Fibroblast of lung (primary cell): ENCODE measurements around the gene ZFPL1. TPM values are rescaled to one million over a fixed set of nuclear protein-coding genes. Genes with fewer than 3 reads are reported as not detected.
A peak's percentile ranks its signal among the peaks of the same experiment; 100 is the strongest.

Experiments used
- DNase-seq, 2 donors: peaks; one replicate each; pipeline versions ENCODE4 v3.0.0 to v3.0.0-alpha.2; 2010; ENCODE audit warnings: low read depth in 2 of 2
- H2AFZ ChIP-seq: 2 replicates; pipeline ENCODE4 v1.5.1; 2012; ENCODE audit warnings: low read length, control low read depth, inconsistent platforms
- H3K27ac ChIP-seq: 2 replicates; pipeline ENCODE4 v1.5.1; 2011; ENCODE audit warnings: low read length, control low read depth; ENCODE audit not compliant: insufficient read depth
- H3K27me3 ChIP-seq: 2 replicates; pipeline ENCODE4 v1.5.1; 2011; ENCODE audit warnings: mild to moderate bottlenecking, low read length; ENCODE audit not compliant: control insufficient read depth, insufficient read depth
- H3K36me3 ChIP-seq: 2 replicates; pipeline ENCODE4 v1.5.1; 2011; ENCODE audit warnings: low read length; ENCODE audit not compliant: control insufficient read depth, insufficient read depth
- H3K4me1 ChIP-seq: 2 replicates; pipeline ENCODE4 v1.5.1; 2011; ENCODE audit warnings: low read length; ENCODE audit not compliant: control insufficient read depth, insufficient read depth; ENCODE audit errors: extremely low read depth
- H3K4me2 ChIP-seq: 2 replicates; pipeline ENCODE4 v1.5.1; 2011; ENCODE audit warnings: low read length, control low read depth; ENCODE audit not compliant: insufficient read depth; ENCODE audit errors: extremely low read depth
- H3K4me3 ChIP-seq, 4 experiments: fragments of 200-600 bp in 1 of 4; sonication (generic) in 1 of 4; replicated peaks in 1 of 4; 2 replicates each; pipeline ENCODE4 v1.5.1; 2011 to 2016; ENCODE audit warnings: low read length in 4 of 4, low read depth in 3 of 4, mild to moderate bottlenecking in 3 of 4, control low read depth in 2 of 4, inconsistent platforms in 1 of 4, mixed read lengths in 1 of 4; ENCODE audit not compliant: insufficient read depth in 1 of 4; ENCODE audit errors: control extremely low read depth in 1 of 4
- H3K79me2 ChIP-seq: 2 replicates; pipeline ENCODE4 v1.5.1; 2012; ENCODE audit warnings: mild to moderate bottlenecking, low read length, inconsistent platforms; ENCODE audit not compliant: control insufficient read depth, insufficient read depth
- H3K9ac ChIP-seq: 2 replicates; pipeline ENCODE4 v1.5.1; 2011; ENCODE audit warnings: mild to moderate bottlenecking, low read length, control low read depth; ENCODE audit not compliant: insufficient read depth
- H3K9me3 ChIP-seq: 2 replicates; pipeline ENCODE4 v1.5.1; 2012; ENCODE audit warnings: low read depth, low read length; ENCODE audit not compliant: control insufficient read depth, insufficient read depth
- H4K20me1 ChIP-seq: 2 replicates; pipeline ENCODE4 v1.5.1; 2011; ENCODE audit warnings: low read length; ENCODE audit not compliant: control insufficient read depth, insufficient read depth; ENCODE audit errors: extremely low read depth
- EZH2 ChIP-seq: IDR thresholded peaks from 2 replicates; pipeline ENCODE4 v1.5.1; 2012; ENCODE audit warnings: low read length, control low read depth, mild to moderate bottlenecking; ENCODE audit errors: missing control alignments
- polyA plus RNA-seq, 2 donors: library from polyadenylated mRNA; depleted of rRNA in 1 of 2; stranded (reverse) in 1 of 2; unstranded in 1 of 2; fragments of >200 nt; gene quantifications; 2 replicates each; pipeline ENCODE4 v1.2.1, GENCODE V29; 2011 to 2012; ENCODE audit warnings: missing spikeins in 1 of 2
- total RNA-seq: library from RNA; depleted of rRNA; stranded (reverse); fragments of >200 nt; gene quantifications from 2 replicates; pipeline ENCODE4 v1.2.1, GENCODE V29; 2014
- TF ChIP-seq, protein P1 (sequence below), 2 donors: IDR thresholded peaks in 1 of 2; conservative IDR thresholded peaks in 1 of 2; 1 replicate in 1 of 2; 2 replicates in 1 of 2; pipeline ENCODE4 v1.5.1; 2011 to 2012; ENCODE audit warnings: low read length in 2 of 2, control low read depth in 1 of 2, inconsistent platforms in 1 of 2, low read depth in 1 of 2, mild to moderate bottlenecking in 1 of 2

ZFPL1 gene
- total and polyA plus RNA-seq, 2 donors (not counting 1 experiment from before 2014, with no cell fraction given) = 30.8 to 36.0 TPM

DNA sequence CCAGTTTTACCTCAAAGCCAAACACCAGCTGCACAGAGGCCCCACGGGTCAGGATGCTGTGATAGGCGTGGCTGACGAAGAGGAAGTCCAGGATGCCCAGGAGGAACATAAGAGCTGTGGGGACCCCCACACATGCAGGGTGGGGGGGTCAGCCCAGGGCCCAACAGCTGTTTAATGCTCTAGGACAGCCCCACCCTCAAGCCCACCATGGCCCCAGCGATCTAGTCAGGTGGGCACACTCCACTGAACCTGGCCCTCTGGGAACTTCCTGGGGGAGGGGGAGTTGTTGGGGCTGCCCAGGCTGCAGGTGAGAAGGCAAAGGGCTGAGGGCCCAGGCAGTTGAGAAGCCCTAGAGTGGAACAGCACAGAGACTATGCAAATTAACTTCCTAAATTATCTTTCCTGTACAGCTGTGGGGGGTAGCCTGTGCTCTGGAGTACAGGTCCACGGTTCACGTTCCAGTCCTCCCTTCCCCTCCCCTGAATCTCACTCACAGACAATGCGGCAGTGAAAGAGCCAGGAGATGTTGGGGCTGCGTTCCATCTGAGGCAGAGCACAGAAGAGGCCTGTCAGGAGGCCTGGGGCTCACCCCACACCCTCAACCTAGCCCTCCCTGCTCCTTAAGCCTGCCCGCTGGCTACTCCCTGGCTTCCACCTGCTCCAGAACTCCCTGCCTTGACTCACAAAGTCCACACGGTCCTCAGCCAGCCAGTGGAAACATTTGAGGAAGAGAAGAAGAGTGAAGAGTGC, 48.4 kb downstream of the ZFPL1 start:
- Histone ChIP-seq H3K27me3 (no peaks in the 10 kb centered on the region), H3K27ac (no peak overlapping the region), H3K4me2 (peak overlapping the region; percentile 81), H3K9ac (no peak overlapping the region), H2AFZ (no peak overlapping the region), H4K20me1 (no peaks in the 10 kb centered on the region), H3K4me1 (peaks cover 10% of the 10 kb centered on the region), H3K36me3 (peaks cover 31% of the 10 kb centered on the region), H3K4me3 (peak overlapping the region in 1 of 4 experiments; percentile 95), H3K9me3 (no peaks in the 10 kb centered on the region), H3K79me2 (peaks cover 25% of the 10 kb centered on the region)
- no peak for DNase-seq
- no peak for TF ChIP-seq EZH2
- TF ChIP-seq, protein P1, sequence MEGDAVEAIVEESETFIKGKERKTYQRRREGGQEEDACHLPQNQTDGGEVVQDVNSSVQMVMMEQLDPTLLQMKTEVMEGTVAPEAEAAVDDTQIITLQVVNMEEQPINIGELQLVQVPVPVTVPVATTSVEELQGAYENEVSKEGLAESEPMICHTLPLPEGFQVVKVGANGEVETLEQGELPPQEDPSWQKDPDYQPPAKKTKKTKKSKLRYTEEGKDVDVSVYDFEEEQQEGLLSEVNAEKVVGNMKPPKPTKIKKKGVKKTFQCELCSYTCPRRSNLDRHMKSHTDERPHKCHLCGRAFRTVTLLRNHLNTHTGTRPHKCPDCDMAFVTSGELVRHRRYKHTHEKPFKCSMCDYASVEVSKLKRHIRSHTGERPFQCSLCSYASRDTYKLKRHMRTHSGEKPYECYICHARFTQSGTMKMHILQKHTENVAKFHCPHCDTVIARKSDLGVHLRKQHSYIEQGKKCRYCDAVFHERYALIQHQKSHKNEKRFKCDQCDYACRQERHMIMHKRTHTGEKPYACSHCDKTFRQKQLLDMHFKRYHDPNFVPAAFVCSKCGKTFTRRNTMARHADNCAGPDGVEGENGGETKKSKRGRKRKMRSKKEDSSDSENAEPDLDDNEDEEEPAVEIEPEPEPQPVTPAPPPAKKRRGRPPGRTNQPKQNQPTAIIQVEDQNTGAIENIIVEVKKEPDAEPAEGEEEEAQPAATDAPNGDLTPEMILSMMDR (conservative IDR thresholded peaks at IDR 0.05 in 1 of 2, IDR thresholded peaks at IDR 0.05 in 1 of 2; ENCODE audit: low read depth in 1 of 2, low read length in 2 of 2) = no peak

DNA sequence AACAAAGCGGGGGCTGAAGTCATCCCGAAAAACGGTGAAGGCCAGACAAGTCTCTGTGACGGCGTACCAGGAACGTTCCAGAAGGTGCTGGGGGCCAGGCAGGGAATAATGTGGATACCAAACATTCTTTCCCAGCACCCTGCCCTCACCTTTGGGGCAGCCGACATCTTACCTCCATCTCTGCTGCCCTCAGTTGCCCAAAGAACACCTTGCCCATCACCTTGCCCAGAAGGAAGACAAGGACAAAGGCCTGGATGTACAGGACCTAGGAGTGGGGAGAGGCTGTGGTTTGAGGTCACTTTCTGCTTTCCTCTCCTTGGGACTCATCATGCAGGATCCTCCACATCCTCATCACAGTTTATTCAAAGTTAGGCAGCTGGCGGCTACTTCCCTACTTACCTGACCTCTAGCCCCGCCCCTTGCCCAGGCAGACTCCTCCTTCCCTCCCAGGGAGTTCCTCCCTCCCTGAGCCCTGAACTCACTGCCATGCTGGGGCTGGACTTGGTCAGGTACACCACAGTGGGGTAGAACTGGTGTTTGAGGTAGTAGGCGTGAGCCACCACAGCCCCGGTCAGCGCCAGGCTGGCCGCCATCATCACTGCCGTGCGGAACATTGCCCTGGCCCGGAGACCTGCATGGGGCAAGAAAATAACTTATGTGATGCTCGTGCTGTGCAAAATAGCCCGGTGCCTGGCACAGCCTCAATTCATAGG, 49.1 kb downstream of the ZFPL1 start:
- no peak overlapping the region for H2AFZ ChIP-seq
- peak overlapping the region; percentile 95 for H3K27ac ChIP-seq
- peaks cover 26% of the 10 kb centered on the region for H3K36me3 ChIP-seq
- no peaks in the 10 kb centered on the region for H3K27me3 ChIP-seq
- peak overlapping the region; percentile 78 to 95 (median 86) for H3K4me3 ChIP-seq
- H3K9me3 ChIP-seq = no peaks in the 10 kb centered on the region
- H3K9ac ChIP-seq = peak overlapping the region; percentile 86
- H4K20me1 ChIP-seq = no peaks in the 10 kb centered on the region
- H3K4me1 ChIP-seq = peaks cover 10% of the 10 kb centered on the region
- H3K4me2 ChIP-seq = peak overlapping the region; percentile 81
- H3K79me2 ChIP-seq = peaks cover 25% of the 10 kb centered on the region
- DNase-seq = no peak
- no peak for TF ChIP-seq EZH2
- TF ChIP-seq, protein P1 (conservative IDR thresholded peaks at IDR 0.05 in 1 of 2, IDR thresholded peaks at IDR 0.05 in 1 of 2; ENCODE audit: low read depth in 1 of 2, low read length in 2 of 2) = no peak

DNA sequence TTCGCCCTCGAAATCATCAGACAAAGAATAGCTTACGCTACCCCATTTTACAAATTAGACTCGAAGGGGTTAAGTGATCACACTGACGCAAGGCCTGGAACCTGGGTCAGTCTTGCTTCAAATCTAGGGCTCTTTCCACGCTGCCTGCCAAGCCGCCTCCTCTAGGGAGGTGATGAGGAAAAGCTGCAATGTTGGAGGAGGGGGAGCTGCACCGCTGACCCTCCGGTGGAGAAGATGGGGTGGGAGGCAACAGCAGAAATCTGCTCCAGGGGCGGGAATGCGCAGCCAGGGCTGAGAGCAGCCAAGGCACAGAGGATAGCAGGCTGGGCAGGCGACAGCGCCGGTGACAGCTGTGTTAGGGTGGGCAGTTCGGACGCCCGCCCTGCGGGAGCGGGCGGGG, 49.7 kb downstream of the ZFPL1 start:
- peak overlapping the region; percentile 95 for H3K27ac ChIP-seq
- H3K4me1 ChIP-seq = peaks cover 10% of the 10 kb centered on the region
- DNase-seq = peak in 1 of 2 donors; percentile 39
- no peak overlapping the region for H2AFZ ChIP-seq
- peak overlapping the region; percentile 78 to 95 (median 86) for H3K4me3 ChIP-seq
- H3K9ac ChIP-seq = peak overlapping the region; percentile 86
- TF ChIP-seq, protein P1 (conservative IDR thresholded peaks at IDR 0.05 in 1 of 2, IDR thresholded peaks at IDR 0.05 in 1 of 2; ENCODE audit: low read depth in 1 of 2, low read length in 2 of 2) = no peak
- TF ChIP-seq EZH2 = no peak
- H3K4me2 ChIP-seq = peak overlapping the region; percentile 81
- no peaks in the 10 kb centered on the region for H3K9me3 ChIP-seq
- H3K27me3 ChIP-seq = no peaks in the 10 kb centered on the region
- peaks cover 25% of the 10 kb centered on the region for H3K36me3 ChIP-seq
- no peaks in the 10 kb centered on the region for H4K20me1 ChIP-seq
- H3K79me2 ChIP-seq = peaks cover 25% of the 10 kb centered on the region
